GM12801 (cell line): ENCODE results near the gene TSHZ2.

Experiments
- TF ChIP-seq, protein P1 (sequence below): IDR thresholded peaks from one replicate; pipeline ENCODE4 v1.5.1; 2011; ENCODE audit warnings: control low read depth; ENCODE audit not compliant: insufficient read length; ENCODE audit errors: extremely low read depth

TSHZ2 gene

DNA sequence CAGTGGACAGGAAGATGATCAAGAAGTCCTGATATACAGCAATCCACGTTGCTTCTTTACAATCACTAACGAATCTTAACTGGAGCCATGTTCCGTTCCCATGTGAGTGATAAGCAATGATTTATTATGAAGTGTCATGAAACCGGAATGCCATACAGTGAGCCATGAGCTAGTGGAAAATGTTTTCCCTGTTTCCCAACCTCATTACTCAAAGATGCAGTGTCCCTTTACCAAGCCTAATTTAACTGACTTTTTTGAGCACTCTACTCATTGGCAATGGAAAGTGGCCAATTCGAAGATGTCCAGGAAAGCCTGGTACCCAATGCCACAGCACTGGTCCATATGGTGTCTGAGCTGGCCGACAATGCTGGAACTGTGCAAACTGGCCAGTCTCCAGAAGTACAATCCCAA is 473.2 kb downstream of the TSHZ2 start:
- TF ChIP-seq, protein P1, sequence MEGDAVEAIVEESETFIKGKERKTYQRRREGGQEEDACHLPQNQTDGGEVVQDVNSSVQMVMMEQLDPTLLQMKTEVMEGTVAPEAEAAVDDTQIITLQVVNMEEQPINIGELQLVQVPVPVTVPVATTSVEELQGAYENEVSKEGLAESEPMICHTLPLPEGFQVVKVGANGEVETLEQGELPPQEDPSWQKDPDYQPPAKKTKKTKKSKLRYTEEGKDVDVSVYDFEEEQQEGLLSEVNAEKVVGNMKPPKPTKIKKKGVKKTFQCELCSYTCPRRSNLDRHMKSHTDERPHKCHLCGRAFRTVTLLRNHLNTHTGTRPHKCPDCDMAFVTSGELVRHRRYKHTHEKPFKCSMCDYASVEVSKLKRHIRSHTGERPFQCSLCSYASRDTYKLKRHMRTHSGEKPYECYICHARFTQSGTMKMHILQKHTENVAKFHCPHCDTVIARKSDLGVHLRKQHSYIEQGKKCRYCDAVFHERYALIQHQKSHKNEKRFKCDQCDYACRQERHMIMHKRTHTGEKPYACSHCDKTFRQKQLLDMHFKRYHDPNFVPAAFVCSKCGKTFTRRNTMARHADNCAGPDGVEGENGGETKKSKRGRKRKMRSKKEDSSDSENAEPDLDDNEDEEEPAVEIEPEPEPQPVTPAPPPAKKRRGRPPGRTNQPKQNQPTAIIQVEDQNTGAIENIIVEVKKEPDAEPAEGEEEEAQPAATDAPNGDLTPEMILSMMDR, result no peak

DNA sequence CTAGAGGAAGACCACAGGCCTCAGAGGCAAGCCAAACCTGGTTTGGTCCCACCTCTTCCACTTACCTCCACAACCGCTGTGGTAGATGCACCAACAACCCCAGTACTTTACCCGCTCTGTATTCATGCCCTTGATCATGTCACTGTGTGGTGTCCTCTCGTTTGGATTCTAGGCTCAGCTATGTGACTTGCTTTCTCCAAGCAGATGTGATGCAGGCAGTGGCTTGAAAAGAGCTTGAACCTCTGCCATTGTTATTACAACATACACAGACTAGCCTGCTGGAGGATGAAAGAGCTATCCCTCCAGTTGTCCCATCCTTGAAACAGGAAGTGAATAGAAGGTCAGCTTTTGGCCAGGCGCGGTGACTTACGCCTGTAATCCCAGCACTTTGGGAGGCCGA is 473.8 kb downstream of the TSHZ2 start:
- TF ChIP-seq, protein P1, result no peak

DNA sequence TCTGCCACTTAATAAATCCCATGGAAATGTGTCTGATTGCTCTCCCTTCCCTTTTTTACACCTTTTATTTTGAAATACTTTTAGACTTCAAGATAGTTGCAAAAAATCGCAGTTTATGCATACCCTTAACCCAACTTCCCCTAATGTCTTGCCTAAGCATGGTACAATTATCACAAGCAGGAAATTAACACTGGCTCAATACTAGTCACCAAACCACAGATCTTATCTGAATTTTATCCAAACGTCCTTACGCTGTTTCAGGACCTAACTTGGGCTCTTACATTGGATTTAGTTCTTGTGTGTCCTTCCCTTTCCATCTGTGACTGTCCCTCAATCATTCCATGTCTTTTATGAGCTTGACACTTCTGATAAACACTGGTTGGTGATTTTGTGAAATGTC is 475.2 kb downstream of the TSHZ2 start:
- TF ChIP-seq, protein P1, result no peak

DNA sequence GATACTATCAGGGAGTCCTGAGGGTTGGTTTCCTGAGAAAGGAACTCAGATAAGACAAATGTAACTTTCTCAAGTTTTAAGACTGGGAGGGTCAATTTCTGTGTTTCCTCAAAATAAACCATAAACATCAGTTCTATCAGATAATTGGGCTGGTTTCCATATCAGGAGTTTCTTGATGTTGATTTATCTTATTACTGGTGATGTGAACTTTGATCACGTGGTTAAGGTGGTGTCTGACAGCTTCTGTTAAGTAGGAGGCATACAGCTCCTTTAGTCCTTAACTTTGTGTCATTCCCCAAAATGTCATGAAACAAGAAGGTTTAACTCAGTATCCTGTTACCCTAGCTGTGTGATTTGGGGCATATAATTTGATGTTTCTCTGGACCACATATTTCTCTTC is 476.3 kb downstream of the TSHZ2 start:
- TF ChIP-seq, protein P1, result no peak

DNA sequence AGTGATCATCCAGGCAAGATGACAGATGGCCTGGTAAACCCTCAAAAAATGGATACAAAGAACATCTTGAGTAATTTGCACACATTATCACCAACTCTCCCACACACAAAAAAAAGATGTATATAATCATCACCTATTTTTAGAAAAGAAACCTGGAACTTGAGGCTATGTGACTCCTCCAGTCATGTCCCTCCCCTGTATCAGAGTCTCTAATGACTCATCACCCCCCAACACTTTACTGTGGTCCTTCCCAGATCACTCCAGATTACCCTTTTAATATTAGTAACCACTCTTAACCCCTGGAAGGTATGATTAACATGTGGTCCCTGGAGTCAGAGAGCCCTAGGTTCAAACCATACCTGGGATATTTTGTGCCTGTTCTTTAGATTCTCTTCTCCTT is 476.7 kb downstream of the TSHZ2 start:
- TF ChIP-seq, protein P1, result no peak

DNA sequence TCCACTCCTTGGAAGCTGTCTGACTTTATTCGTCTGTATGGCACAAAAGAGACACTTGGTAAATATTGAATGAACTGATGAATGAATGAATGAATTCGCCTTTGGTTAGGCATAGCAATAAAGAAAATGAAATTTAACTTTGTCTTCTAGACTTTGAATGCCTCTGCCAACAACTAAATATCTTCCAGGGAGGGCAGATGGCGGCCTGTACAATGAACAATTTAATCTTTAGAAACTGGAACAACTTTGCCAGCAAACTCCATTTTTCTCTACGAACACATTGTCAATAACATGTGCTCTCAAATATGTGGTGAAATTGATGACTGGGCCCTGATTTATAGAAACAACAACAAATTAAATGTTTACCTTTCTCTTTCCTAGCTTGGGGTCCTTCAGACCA is 480.9 kb downstream of the TSHZ2 start:
- TF ChIP-seq, protein P1, result no peak

DNA sequence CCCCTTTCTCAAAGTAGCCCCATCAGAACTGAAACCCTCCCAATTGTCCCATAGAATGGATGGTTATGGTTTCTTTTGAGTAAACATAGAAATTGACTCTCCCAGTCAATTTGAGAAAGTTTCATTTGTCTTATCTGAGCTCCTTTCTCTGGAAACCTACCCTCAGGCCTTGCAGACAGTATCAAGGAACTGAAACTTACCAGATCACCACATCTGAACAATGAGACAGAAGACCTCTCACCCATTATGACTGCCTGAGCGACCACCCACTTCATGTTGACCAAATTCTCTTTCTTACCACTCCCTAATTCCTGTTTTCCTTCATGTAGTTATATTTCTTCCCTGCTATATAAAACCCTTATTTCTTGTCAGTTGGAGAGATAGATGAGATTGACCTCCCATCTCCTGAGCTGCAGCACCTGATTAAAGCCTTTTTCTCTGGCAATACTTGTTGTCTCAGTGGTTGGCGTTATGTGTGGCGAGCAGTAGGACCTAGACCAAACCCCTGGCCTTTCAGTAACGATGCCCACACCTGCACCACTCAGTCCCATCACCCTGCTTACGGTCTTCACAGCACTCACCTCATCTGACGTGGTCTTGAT is 482.6 kb downstream of the TSHZ2 start:
- TF ChIP-seq, protein P1, result no peak
